Tibial nerve (tissue), 4 donors: Measurements from ENCODE around the gene CACNG5. TPM values are rescaled to one million over a fixed set of nuclear protein-coding genes. Genes with fewer than 3 reads are reported as not detected.

Experiments used
- DNase-seq, 2 donors: peaks; one replicate each; pipeline ENCODE4 v3.0.0-alpha.2; 2019; ENCODE audit warnings: low spot score in 2 of 2
- H3K27ac ChIP-seq, 4 donors: fragments of 200-600 bp; sonication (generic) in 3 of 4; one replicate each; pipeline ENCODE4 v1.5.1; 2017 to 2019; ENCODE audit warnings: mild to moderate bottlenecking in 1 of 4
- H3K27me3 ChIP-seq, 2 donors: fragments of 200-600 bp; sonication (generic) in 1 of 2; one replicate each; pipeline versions ENCODE4 v1.5.1 to v1.6.0; 2017 to 2019
- H3K36me3 ChIP-seq, 3 donors: fragments of 200-600 bp; sonication (generic); one replicate each; pipeline ENCODE4 v1.5.1; 2018 to 2019
- H3K4me1 ChIP-seq, 4 donors: fragments of 200-600 bp; sonication (generic) in 3 of 4; one replicate each; pipeline ENCODE4 v1.5.1; 2017 to 2019
- H3K4me3 ChIP-seq, 4 donors: fragments of 200-600 bp; sonication (generic) in 3 of 4; one replicate each; pipeline ENCODE4 v1.5.1; 2017 to 2019; ENCODE audit warnings: mild to moderate bottlenecking in 1 of 4, moderate library complexity in 1 of 4
- H3K9me3 ChIP-seq, 4 donors: fragments of 200-600 bp; sonication (generic) in 3 of 4; one replicate each; pipeline ENCODE4 v1.5.1; 2017 to 2019
- EP300 ChIP-seq, 2 donors: sonication (generic); formaldehyde crosslinking; IDR thresholded peaks; one replicate each; pipeline ENCODE4 v1.6.1; 2017; ENCODE audit warnings: antibody characterized with exemption in 2 of 2, mild to moderate bottlenecking in 1 of 2
- POLR2A ChIP-seq, 2 donors: fragments of 450-650 bp; IDR thresholded peaks; one replicate each; pipeline ENCODE4 v1.6.1; 2017; ENCODE audit warnings: antibody characterized with exemption in 2 of 2, mild to moderate bottlenecking in 2 of 2, moderate library complexity in 2 of 2
- WGBS, 2 donors: methylation state at CpG; one replicate each; pipeline ENCODE4 v1.1.5; 2018; 5-methylcytosine and 5-hydroxymethylcytosine counted together
- small RNA-seq: library from RNA; depleted of rRNA; stranded (forward); fragments of <200 nt; gene quantifications from one replicate; pipeline ENCODE3, GENCODE V24; 2016
- total RNA-seq, 4 donors: library from RNA; depleted of rRNA; stranded (reverse); fragments of >200 nt; gene quantifications; one replicate each; pipeline ENCODE4 v1.1.0, GENCODE V29; 2016
- TF ChIP-seq, protein P1 (sequence below), 5 experiments: fragments of 200-600 bp in 3 of 5; fragments of 450-650 bp in 2 of 5; sonication (generic) in 3 of 5; IDR thresholded peaks; one replicate each; pipeline ENCODE4 v1.5.1; 2016 to 2019; ENCODE audit warnings: antibody characterized with exemption in 5 of 5, mild to moderate bottlenecking in 3 of 5, moderate library complexity in 2 of 5

CACNG5 gene
- total RNA-seq, 4 donors from 2014 or later = not detected

DNA sequence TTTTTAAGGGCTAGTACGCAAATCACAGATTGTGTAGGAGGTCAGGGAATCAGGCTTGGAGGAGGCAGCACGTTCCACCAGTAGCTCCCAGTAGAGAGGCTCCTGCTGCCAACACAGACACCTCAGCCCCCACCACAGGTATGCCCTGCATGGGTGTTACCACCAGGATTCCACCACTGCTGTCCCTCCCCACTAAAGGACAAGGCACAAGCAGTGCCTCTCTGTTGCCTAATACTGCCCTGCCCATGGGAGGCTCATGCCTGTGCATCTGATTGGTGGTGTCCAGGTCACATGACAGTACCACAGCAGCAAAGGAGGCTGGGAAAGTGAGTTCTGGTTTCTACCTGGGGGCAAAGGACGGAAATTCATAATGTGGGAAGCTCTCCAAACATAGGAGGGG, 96.0 kb downstream of the CACNG5 start:
- WGBS, 2 donors = 49 to 62% methylated on average over 3 of the region's 3 CpGs
- Histone ChIP-seq H3K4me1 (no peaks in the 10 kb centered on the region), H3K4me3 (no peak overlapping the region), H3K27me3 (peaks cover 0 to 7% of the 10 kb centered on the region in 2 donors), H3K36me3 (no peaks in the 10 kb centered on the region), H3K9me3 (no peaks in the 10 kb centered on the region), H3K27ac (no peak overlapping the region)
- TF ChIP-seq POLR2A (IDR thresholded peaks at IDR 0.05) = no peak
- no peak for TF ChIP-seq EP300 (IDR thresholded peaks at IDR 0.05)
- TF ChIP-seq, protein P1, sequence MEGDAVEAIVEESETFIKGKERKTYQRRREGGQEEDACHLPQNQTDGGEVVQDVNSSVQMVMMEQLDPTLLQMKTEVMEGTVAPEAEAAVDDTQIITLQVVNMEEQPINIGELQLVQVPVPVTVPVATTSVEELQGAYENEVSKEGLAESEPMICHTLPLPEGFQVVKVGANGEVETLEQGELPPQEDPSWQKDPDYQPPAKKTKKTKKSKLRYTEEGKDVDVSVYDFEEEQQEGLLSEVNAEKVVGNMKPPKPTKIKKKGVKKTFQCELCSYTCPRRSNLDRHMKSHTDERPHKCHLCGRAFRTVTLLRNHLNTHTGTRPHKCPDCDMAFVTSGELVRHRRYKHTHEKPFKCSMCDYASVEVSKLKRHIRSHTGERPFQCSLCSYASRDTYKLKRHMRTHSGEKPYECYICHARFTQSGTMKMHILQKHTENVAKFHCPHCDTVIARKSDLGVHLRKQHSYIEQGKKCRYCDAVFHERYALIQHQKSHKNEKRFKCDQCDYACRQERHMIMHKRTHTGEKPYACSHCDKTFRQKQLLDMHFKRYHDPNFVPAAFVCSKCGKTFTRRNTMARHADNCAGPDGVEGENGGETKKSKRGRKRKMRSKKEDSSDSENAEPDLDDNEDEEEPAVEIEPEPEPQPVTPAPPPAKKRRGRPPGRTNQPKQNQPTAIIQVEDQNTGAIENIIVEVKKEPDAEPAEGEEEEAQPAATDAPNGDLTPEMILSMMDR (IDR thresholded peaks at IDR 0.05) = no peak
- DNase-seq = no peak

DNA sequence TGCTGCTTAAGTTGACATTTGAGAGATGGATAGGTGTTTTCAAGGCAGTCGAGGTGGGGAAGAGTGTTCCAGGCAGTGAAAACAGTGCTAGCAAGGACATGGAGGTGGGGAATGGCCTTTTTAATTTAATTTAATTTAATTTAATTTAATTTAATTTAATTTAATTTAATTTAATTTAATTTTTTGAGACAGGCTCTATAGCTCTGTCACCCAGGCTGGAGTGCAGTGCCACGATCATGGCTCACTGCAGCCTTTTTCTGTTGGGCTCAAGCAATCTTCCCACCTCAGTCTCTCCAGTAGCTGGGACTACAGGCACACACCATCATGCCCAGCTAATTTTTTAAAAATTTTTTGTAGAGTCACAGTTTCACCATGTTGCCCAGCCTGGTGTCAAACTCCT, 97.4 kb downstream of the CACNG5 start:
- H3K9me3 ChIP-seq = peaks cover 0 to 7% (median 0%) of the 10 kb centered on the region in 4 donors
- H3K36me3 ChIP-seq = no peaks in the 10 kb centered on the region
- no peak overlapping the region for H3K27ac ChIP-seq
- no peak for DNase-seq
- H3K4me3 ChIP-seq = no peak overlapping the region
- TF ChIP-seq POLR2A (IDR thresholded peaks at IDR 0.05) = no peak
- no peak for TF ChIP-seq EP300 (IDR thresholded peaks at IDR 0.05)
- TF ChIP-seq, protein P1 (IDR thresholded peaks at IDR 0.05) = no peak
- H3K27me3 ChIP-seq = peaks cover 0 to 3% of the 10 kb centered on the region in 2 donors
- 68 to 76% methylated on average over 2 of the region's 2 CpGs for WGBS, 2 donors
- no peaks in the 10 kb centered on the region for H3K4me1 ChIP-seq

DNA sequence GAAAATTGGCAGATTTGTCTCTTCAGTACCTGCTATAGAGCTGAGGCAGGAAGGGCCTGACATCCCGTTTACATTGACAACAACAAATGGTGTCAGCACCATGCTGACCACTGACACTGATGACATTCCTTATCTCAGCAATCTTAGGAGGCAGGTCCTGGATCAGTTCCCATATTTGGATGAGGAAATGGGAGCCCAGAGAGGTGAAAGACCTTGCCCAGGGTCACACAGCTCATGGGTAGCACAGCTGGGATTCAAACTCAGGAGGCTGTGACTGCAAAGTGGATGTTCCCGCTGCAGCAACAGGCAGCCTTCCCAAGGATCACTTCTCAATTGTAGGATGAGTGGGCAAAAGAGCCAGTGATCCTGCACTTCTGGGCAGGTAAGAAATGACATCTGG, 99.1 kb downstream of the CACNG5 start:
- peaks cover 0 to 20% (median 0%) of the 10 kb centered on the region in 4 donors for H3K9me3 ChIP-seq
- no peak overlapping the region for H3K27ac ChIP-seq
- TF ChIP-seq POLR2A (IDR thresholded peaks at IDR 0.05) (no peak), EP300 (IDR thresholded peaks at IDR 0.05) (no peak)
- TF ChIP-seq, protein P1 (IDR thresholded peaks at IDR 0.05) = no peak
- no peak for DNase-seq
- no peak overlapping the region for H3K4me3 ChIP-seq
- 69 to 75% methylated on average over 2 of the region's 2 CpGs for WGBS, 2 donors
- no peaks in the 10 kb centered on the region for H3K27me3 ChIP-seq
- no peaks in the 10 kb centered on the region for H3K36me3 ChIP-seq
- H3K4me1 ChIP-seq = no peaks in the 10 kb centered on the region

Small RNA genes lying within 50 kb of the gene (small RNA-seq; reads per million reads assigned to genes)
- gene MIR634 (not detected), gene RNA5SP446 (not detected)

Other genes with a start within 250 kb of the CACNG5 start
- gene CACNG4, start 129.6 kb downstream of the CACNG5 start, total RNA-seq = under 1 TPM in 1 of 4 donors, not detected in 3; 0.44 TPM
- gene CACNG1, start 209.4 kb downstream of the CACNG5 start, total RNA-seq = not detected